Stimulated activated CD8-positive, alpha-beta memory T cell treated with anti-CD3 and anti-CD28 coated beads, Interleukin-4, amount 100 ng/mL, for 1 hour (primary cell): ENCODE results near the gene DUOXA2.
"Not testable (repeated sequence)": the region's sequence is repeated elsewhere in the genome, so short reads cannot be mapped to it uniquely, and the experiment has no call there.

Source experiments
- DNase-seq, 2 donors: peaks; one replicate each; pipeline ENCODE4 v3.0.0-alpha.2; 2020; ENCODE audit warnings: low read depth in 2 of 2, low spot score in 1 of 2

DUOXA2 gene

GRCh38 chr15:45114076-45114750 is at the start of gene DUOXA2, which contains the start of gene DUOX2:
Gene DUOXA2 (plus strand): TSS chr15:45114326. CDS start chr15:45114606, 280 bp downstream.
Gene DUOX2 (minus strand): TSS chr15:45114172. CDS start chr15:45113411, 761 bp downstream.
- DNase-seq, result no peak

GRCh38 chr15:45064386-45064785 is 49.7 kb upstream of the DUOXA2 start:
- no peak for DNase-seq

GRCh38 chr15:45069942-45070360 is 44.2 kb upstream of the DUOXA2 start:
- DNase-seq, result not testable (repeated sequence)

DNA sequence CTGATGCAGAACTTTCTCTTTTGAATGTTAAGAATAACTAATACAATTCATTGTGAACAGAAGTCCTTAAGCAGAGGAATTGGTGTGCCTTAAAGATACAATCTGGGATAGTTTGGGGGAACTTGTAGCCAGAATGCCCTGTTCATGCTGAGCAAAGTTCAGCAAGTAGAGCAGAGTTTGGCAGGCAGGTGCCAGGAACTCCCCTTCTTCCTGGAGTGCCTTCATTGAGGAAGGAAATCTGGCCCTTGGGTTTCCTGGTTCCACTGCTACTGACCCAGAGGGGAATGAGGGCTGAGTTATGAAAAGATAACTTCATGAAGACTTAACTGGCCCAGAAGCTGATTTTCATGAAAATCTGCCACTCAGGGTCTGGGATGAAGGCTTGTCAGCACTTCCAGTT is 40.5 kb upstream of the DUOXA2 start:
- not testable (repeated sequence) for DNase-seq

GRCh38 chr15:45075440-45076320 is 38.4 kb upstream of the DUOXA2 start:
- not testable (repeated sequence) for DNase-seq

DNA sequence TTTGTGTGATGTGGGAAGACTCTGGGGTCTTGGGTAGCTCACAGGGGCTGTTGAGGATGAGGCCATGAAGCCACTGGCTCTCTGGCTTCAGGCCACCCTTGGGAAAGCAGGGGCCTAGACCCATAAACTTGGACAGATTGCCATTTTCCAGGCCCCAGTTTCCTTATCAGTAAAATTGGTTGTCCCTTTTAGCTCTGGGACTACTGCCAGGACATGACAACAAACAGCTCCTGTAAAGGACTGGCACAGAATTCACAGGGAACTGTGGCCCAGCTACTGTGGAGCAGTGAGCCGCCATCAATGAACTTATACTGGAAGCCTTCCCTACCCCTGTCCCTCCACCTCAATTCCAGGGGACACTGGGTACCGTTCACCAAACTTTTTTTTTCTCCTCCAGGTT is 36.7 kb upstream of the DUOXA2 start:
- not testable (repeated sequence) for DNase-seq

- DNase-seq, result not testable (repeated sequence)
Measured at GRCh38 chr15:45079201-45079600, 34.9 kb upstream of the DUOXA2 start.

DNA sequence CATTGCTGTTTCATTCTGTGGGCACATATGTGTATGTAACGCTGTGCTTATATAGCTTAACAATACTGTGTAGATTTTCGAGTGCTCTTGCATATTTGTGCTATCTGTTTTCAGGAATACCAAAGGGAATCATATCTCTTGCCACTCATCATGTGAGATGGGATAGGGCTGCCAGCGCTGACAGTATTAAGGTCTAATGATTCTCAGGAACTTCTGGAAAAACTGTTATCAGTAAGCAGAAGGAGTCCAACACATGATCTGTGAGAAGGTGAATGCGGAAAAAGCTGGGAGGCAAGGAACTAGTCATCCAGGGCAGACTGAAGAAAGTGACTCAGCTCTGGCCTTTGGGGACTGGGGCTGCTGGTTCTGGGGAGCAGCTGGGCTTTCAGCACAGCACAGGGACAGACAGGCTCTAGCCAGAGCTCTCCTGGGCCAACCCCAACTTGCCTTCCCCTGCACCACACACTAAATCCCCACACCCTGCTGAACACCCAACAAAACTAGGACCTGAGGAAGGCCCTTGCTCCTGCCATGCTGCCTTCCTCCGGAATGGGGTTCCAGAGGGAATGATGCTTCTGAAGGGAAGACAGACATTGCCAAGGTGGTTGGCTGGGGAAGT is 34.4 kb upstream of the DUOXA2 start:
- DNase-seq, result not testable (repeated sequence)

GRCh38 chr15:45080593-45080992 is 33.5 kb upstream of the DUOXA2 start:
- DNase-seq, result not testable (repeated sequence)

DNA sequence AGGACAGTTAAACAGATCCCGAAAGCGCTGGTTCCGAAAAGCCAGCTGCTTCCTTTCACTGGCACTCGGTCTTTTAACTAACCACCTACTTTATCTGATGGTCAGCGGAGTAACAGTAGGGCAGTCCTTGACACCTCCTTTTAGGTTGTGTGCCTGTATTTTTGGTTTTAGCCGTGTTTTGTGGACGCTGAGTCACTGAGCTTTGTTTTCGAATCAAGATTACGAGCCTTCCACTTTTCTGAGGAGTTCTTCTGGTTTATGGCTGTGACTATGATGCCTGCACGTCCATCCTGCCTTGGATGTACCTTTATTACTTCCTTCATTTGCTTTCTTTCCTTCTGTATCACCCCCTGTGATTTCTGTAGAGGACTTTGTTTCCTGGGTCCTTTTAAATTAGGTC is 31.7 kb upstream of the DUOXA2 start:
- not testable (repeated sequence) for DNase-seq

DNA sequence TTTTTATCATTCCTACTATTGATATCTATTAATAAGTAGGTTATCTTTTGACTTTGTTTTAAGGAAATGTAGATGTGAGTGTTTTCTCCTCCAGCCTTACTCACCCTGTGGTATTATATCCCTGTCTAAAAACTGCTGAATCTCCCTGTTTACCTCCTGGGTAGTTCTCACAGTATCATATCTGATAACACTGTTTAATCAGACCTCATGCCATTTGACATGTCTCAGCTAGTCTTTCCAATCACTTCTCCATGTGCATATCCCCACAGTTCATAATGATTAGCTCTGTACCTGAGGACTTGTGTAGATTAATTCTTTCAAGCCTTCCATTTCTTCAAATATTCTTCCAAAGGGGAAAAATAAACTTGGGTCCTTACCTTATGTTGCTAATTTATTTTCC is 30.9 kb upstream of the DUOXA2 start:
- no peak for DNase-seq

DNA sequence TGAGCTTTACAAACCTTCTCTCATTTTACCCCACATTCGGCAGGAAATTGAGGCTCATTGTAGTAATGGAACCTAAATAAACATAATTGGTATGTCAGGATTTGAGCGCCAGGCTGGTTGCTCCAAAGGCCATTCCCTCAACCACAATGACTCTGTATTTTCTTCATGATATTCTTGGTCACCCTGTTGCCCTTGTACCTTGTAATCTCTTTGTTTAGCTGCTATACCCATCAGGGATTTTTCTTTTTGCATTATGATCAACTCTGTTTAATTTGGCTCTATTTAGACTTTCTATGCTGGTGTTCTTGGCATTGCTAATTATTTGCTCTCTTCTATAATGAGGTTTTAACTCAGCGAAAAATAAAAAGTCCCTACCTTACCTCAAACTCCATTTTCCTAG is 30.0 kb upstream of the DUOXA2 start:
- no peak for DNase-seq

- no peak for DNase-seq
Measured at GRCh38 chr15:45087513-45087912, 26.6 kb upstream of the DUOXA2 start.

GRCh38 chr15:45088801-45089711 is 25.1 kb upstream of the DUOXA2 start:
- no peak for DNase-seq

DNA sequence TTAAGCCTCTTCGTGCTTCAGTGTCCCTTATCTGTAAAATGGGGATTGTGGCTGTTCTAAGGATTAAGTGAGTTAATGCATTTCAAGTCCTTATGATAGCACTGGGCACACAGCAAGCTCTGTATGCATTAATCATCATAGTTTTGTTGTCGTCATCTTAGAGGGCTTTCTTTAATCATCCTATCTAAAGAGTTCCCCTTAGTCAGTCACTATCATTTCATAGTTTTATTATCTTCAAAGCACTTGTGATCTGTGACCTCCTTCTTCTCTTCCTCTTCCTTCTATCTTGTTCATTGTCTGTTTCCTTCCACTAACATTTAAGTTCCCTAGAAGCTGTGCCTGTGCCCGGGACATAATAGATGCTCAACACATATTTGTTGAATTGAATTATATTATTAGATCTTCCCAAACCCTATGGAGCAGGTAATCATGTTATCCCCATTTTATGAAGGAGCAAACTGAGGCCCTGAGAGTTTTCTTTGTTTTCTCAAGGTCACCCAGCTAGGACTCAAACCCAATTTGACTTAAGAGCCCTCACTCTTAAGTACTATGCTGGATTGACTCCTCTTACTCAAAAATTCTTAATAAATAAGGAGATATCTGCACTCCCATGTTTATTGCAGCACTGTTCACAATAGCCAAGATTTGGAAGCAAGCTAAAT is 24.3 kb upstream of the DUOXA2 start:
- DNase-seq, result no peak

DNA sequence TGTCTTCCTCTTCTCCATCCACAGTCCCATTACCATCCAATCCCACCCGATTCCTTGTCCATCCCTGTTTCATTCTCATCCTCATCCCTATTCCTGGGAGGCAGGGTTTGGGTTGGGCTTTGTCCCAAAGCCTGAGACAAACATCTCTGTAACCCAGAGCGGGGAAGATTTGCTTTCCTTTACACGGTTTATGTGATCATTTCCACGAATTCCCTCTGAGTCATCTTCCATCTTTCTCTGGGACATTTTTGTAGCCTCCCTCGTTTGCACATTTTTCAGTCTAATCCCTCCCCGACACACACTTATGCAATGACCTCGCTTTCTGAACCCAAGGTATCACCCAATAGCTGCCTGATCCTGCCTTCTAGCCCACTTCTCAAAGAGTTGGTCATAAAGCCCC is 23.0 kb upstream of the DUOXA2 start:
- no peak for DNase-seq

- DNase-seq, result no peak
Measured at GRCh38 chr15:45091576-45091975, 22.6 kb upstream of the DUOXA2 start.

DNA sequence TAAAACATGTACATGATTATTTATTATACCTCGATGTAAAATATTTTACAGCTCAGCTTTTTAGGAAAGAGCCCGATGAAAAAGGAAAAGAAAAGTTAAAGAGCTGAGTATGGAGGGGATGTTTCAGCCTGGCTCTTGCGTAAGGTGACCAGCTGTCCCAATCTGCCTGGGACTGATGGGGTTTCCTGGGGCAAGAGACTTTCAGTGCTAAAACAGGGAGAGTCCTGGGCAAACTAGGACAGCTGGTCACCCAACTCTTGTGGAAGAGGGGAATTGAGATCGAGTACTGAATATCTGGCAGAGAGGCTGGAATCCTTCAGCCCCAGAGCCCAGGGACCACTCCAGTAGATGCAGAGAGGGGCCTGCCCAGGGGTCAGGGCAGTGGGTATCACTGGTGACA is 21.1 kb upstream of the DUOXA2 start:
- DNase-seq, result no peak

DNA sequence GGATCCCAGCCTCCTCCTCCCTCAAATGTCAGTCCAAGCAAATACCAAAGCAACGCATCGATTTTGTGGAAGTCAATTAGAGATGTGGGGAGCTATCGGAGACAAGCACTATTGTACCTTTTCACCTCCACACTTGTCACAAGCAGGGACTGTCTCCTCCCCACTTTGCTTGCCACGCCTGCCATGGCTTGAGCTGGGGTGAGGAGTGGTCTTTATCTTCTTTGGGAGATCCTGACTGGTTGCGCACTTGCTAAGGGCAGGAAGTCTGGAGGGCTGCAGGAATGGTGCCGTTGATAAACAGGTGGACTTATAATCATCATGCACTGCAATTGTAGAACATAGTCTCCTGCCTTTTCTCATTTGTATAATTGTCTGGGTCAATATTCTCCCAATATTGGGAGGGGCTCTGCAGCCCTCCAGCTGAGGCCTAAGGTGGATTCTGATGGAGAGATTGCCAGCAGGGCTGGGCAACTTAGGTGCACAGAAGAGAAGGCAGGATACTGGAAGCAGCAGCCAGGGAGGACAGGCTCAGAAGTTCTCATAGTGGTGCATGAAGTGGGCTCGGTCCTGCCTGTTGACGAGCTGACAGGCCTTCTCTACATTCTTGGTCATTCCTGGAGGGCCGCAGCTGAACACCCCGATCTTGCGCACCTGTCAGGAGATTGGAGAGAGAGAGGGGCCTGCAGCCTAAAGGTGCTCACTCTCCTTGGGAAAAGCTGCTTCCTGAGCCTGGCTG is 20.3 kb upstream of the DUOXA2 start:
- DNase-seq, result no peak

DNA sequence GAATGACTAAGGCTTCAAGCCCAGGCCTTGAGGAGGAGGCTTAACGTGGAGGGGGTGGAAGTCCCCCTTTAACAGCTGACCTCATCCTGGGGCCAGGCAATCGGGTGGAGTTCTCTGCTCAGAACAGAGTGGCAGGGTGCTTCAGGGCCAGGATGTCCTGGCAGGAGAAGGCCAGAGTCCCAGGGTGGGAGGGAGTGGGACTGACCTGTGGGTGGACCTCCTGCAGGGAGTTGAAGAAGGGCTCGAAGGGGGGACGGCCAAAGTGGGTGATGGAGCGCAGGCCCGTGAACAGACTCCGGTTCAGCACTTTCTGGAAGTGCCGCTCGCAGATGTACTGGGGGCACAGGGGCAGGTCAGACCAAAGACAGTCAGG is 19.8 kb upstream of the DUOXA2 start:
- no peak for DNase-seq
